ENCODE data around the gene C20orf204. TPM values are rescaled to one million over a fixed set of nuclear protein-coding genes. Genes with fewer than 3 reads are reported as not detected.

C20orf204 gene
- polyA plus RNA-seq, 3 donors = 0.56 to 1.1 (median 1.0) TPM

- peak in 5 of 11 donors; percentile 61 to 74 (median 71) for DNase-seq (ENCODE audit: extremely low read depth in 1 of 11, low read depth in 9 of 11, low spot score in 4 of 11)
These were observed 2.7 kb downstream of the C20orf204 start for GRCh38 chr20:64038565-64039292.

- DNase-seq (ENCODE audit: extremely low read depth in 1 of 11, low read depth in 9 of 11, low spot score in 4 of 11) = no peak
These were observed 3.5 kb downstream of the C20orf204 start for GRCh38 chr20:64039293-64040160.

GRCh38 chr20:64040231-64041039 lies 4.5 kb downstream of the C20orf204 start:
- DNase-seq (ENCODE audit: extremely low read depth in 1 of 11, low read depth in 9 of 11, low spot score in 4 of 11) = no peak

GRCh38 chr20:64041040-64041780 lies 5.2 kb downstream of the C20orf204 start:
- no peak for DNase-seq (ENCODE audit: extremely low read depth in 1 of 11, low read depth in 9 of 11, low spot score in 4 of 11)

- no peak for DNase-seq (ENCODE audit: extremely low read depth in 1 of 11, low read depth in 9 of 11, low spot score in 4 of 11)
These were observed 5.7 kb downstream of the C20orf204 start for GRCh38 chr20:64041781-64042053.

GRCh38 chr20:64042054-64042781 lies 6.2 kb downstream of the C20orf204 start:
- DNase-seq (ENCODE audit: extremely low read depth in 1 of 11, low read depth in 9 of 11, low spot score in 4 of 11) = no peak

- no peak for DNase-seq (ENCODE audit: extremely low read depth in 1 of 11, low read depth in 9 of 11, low spot score in 4 of 11)
These were observed 7.8 kb downstream of the C20orf204 start for GRCh38 chr20:64043768-64044167.

GRCh38 chr20:64044484-64045247 lies 8.7 kb downstream of the C20orf204 start:
- no peak for DNase-seq (ENCODE audit: extremely low read depth in 1 of 11, low read depth in 9 of 11, low spot score in 4 of 11)

GRCh38 chr20:64045346-64046011 lies 9.5 kb downstream of the C20orf204 start:
- no peak for DNase-seq (ENCODE audit: extremely low read depth in 1 of 11, low read depth in 9 of 11, low spot score in 4 of 11)

- DNase-seq (ENCODE audit: extremely low read depth in 1 of 11, low read depth in 9 of 11, low spot score in 4 of 11) = no peak
These were observed 11.0 kb downstream of the C20orf204 start for GRCh38 chr20:64047046-64047389.

GRCh38 chr20:64047968-64048401 lies 12.0 kb downstream of the C20orf204 start:
- no peak for DNase-seq (ENCODE audit: extremely low read depth in 1 of 11, low read depth in 9 of 11, low spot score in 4 of 11)

GRCh38 chr20:64048402-64049044 lies 12.5 kb downstream of the C20orf204 start:
- no peak for DNase-seq (ENCODE audit: extremely low read depth in 1 of 11, low read depth in 9 of 11, low spot score in 4 of 11)

GRCh38 chr20:64049060-64049877 lies 13.3 kb downstream of the C20orf204 start, which contains the start of gene SOX18:
SOX18 (minus strand) TSS chr20:64049639; CDS start chr20:64049516, 123 bp downstream.
- no peak for DNase-seq (ENCODE audit: extremely low read depth in 1 of 11, low read depth in 9 of 11, low spot score in 4 of 11)

- DNase-seq (ENCODE audit: extremely low read depth in 1 of 11, low read depth in 9 of 11, low spot score in 4 of 11) = no peak
These were observed 13.9 kb downstream of the C20orf204 start for GRCh38 chr20:64049878-64050260.

GRCh38 chr20:64050261-64051032 lies 14.5 kb downstream of the C20orf204 start:
- no peak for DNase-seq (ENCODE audit: extremely low read depth in 1 of 11, low read depth in 9 of 11, low spot score in 4 of 11)

Data from renal cortex interstitium (tissue), 11 donors.